HCT116 (cell line): ENCODE data around the gene PLA2G2C. TPM values are rescaled to one million over a fixed set of nuclear protein-coding genes. Genes with fewer than 3 reads are reported as not detected.

Experiments used
- ATAC-seq: fragments of 200-7000 bp; cut with Tn5 transposase; 2 replicates; pipeline ENCODE4 v1.9.1; 2020; ENCODE audit warnings: mild to moderate bottlenecking, moderate library complexity
- BruUV-seq: library from RNA; stranded (reverse); fragments of 400-500 nt; replicated peaks from 2 replicates; lab custom pipeline; 2021; lab: Mats Ljungman, UMichigan
- CTCF ChIA-PET: fragments of 300-600 bp; sonication (Branson Sonifier 250); formaldehyde crosslinking; loops from one replicate; lab custom pipeline; 2021; ENCODE audit warnings: antibody characterized with exemption; lab: Charles Lee
- POLR2A ChIA-PET: fragments of 300-600, 350-600 bp; sonication (Branson Sonifier 250); formaldehyde crosslinking; loops from one replicate; lab custom pipeline; 2021; ENCODE audit warnings: antibody characterized with exemption; lab: Charles Lee
- RAD21 ChIA-PET, 2 experiments: fragments of 300-600 bp; sonication (Branson Sonifier 250); formaldehyde crosslinking; loops; one replicate each; lab custom pipeline; 2023; ENCODE audit warnings: low total read pairs in 2 of 2; ENCODE audit not compliant: uncharacterized antibody in 2 of 2, unreplicated experiment in 2 of 2, low non-redundant PET in 1 of 2; lab: Charles Lee
- DNase-seq: peaks from one replicate; pipeline ENCODE4 v3.0.0-alpha.2; 2010; ENCODE audit warnings: low read depth, low spot score
- H2AFZ ChIP-seq: fragments of 200-600 bp; shearing (Covaris generic), sonication (generic); 2 replicates; pipeline ENCODE4 v1.6.1; 2017; ENCODE audit warnings: low read depth, mixed run types, mixed read lengths, antibody characterized with exemption, low read length; ENCODE audit not compliant: poor library complexity, severe bottlenecking
- H3K27ac ChIP-seq: 2 replicates; pipeline ENCODE4 v1.5.1; 2012; ENCODE audit warnings: low read depth, low read length
- H3K27me3 ChIP-seq: fragments of 200-600 bp; sonication (generic); 2 replicates; pipeline ENCODE4 v1.6.1; 2016; ENCODE audit warnings: mixed run types, low read length, mixed read lengths; ENCODE audit not compliant: insufficient read depth
- H3K36me3 ChIP-seq, 2 experiments: fragments of 200-500 bp in 1 of 2; fragments of 200-600 bp in 1 of 2; sonication (Bioruptor generic) in 1 of 2; sonication (generic) in 1 of 2; 2 replicates each; pipeline versions ENCODE4 v1.5.1 to v1.6.1; 2014 to 2016; ENCODE audit warnings: low read length in 2 of 2, inconsistent platforms in 1 of 2, mixed read lengths in 1 of 2, mixed run types in 1 of 2; ENCODE audit not compliant: insufficient read depth in 2 of 2, control insufficient read depth in 1 of 2
- H3K4me1 ChIP-seq, 2 experiments: fragments of 200-600 bp in 1 of 2; sonication (generic) in 1 of 2; 2 replicates each; pipeline versions ENCODE4 v1.5.1 to v1.6.1; 2012 to 2017; ENCODE audit warnings: low read length in 2 of 2, inconsistent platforms in 1 of 2, mild to moderate bottlenecking in 1 of 2, mixed read lengths in 1 of 2, mixed run types in 1 of 2, moderate library complexity in 1 of 2; ENCODE audit not compliant: insufficient read depth in 2 of 2, control insufficient read depth in 1 of 2
- H3K4me2 ChIP-seq: fragments of 200-600 bp; sonication (generic); 2 replicates; pipeline ENCODE4 v1.6.1; 2017; ENCODE audit warnings: mixed run types, low read length, mixed read lengths
- H3K4me3 ChIP-seq, 2 experiments: fragments of 200-600 bp in 1 of 2; sonication (generic) in 1 of 2; replicated peaks in 1 of 2; 2 replicates each; pipeline ENCODE4 v1.5.1; 2011 to 2016; ENCODE audit warnings: low read length in 2 of 2, control low read depth in 1 of 2, low read depth in 1 of 2, mild to moderate bottlenecking in 1 of 2, mixed read lengths in 1 of 2, mixed run types in 1 of 2
- H3K79me2 ChIP-seq: fragments of 200-600 bp; sonication (generic); 2 replicates; pipeline ENCODE4 v1.6.1; 2017; ENCODE audit warnings: mild to moderate bottlenecking, mixed run types, low read length, moderate library complexity, mixed read lengths; ENCODE audit not compliant: insufficient read depth
- H3K9ac ChIP-seq: fragments of 200-600 bp; sonication (generic); 2 replicates; pipeline ENCODE4 v1.6.1; 2016; ENCODE audit warnings: low read length, mixed read lengths
- H3K9me2 ChIP-seq: fragments of 200-600 bp; sonication (generic), shearing (Covaris generic); 2 replicates; pipeline ENCODE4 v1.6.1; 2017; ENCODE audit warnings: mixed run types, mild to moderate bottlenecking, moderate library complexity; ENCODE audit not compliant: insufficient read depth
- H3K9me3 ChIP-seq, 2 experiments: fragments of 200-500 bp in 1 of 2; fragments of 200-600 bp in 1 of 2; sonication (Bioruptor generic) in 1 of 2; sonication (generic) in 1 of 2; 2 replicates each; pipeline ENCODE4 v1.6.1; 2014 to 2017; ENCODE audit warnings: low read length in 2 of 2, mixed read lengths in 2 of 2, inconsistent platforms in 1 of 2, low read depth in 1 of 2, mild to moderate bottlenecking in 1 of 2, mixed run types in 1 of 2, moderate library complexity in 1 of 2; ENCODE audit not compliant: control insufficient read depth in 1 of 2, insufficient read depth in 1 of 2
- H4K20me1 ChIP-seq: fragments of 200-600 bp; sonication (generic), shearing (Covaris generic); 2 replicates; pipeline ENCODE4 v1.6.1; 2017; ENCODE audit warnings: mixed run types, mild to moderate bottlenecking, moderate library complexity; ENCODE audit not compliant: insufficient read depth
- FOSL1 ChIP-seq: IDR thresholded peaks from 2 replicates; pipeline ENCODE4 v1.6.1; 2012; ENCODE audit warnings: low read depth
- POLR2AphosphoS5 ChIP-seq: IDR thresholded peaks from 2 replicates; pipeline ENCODE4 v1.6.1; 2011; ENCODE audit warnings: mild to moderate bottlenecking, low read depth, low read length, moderate library complexity
- RAD21 ChIP-seq: IDR thresholded peaks from 2 replicates; pipeline ENCODE4 v1.6.1; 2012; ENCODE audit warnings: low read depth, mild to moderate bottlenecking
- SRF ChIP-seq: IDR thresholded peaks from 2 replicates; pipeline ENCODE4 v1.6.1; 2012; ENCODE audit warnings: low read depth
- intact Hi-C: fragments of 100-400 bp; cut with micrococcal nuclease; formaldehyde crosslinking; loops from 2 replicates; pipeline ENCODE4 v1.10.0; 2022
- total RNA-seq: library from RNA; stranded (reverse); gene quantifications from one replicate; pipeline ENCODE4 v1.2.1, GENCODE V29; 2021; ENCODE audit not compliant: unreplicated experiment
- TF ChIP-seq, protein P1 (sequence below): IDR thresholded peaks from 2 replicates; pipeline ENCODE4 v1.6.1; 2012
- TF ChIP-seq, protein P2 (sequence below): IDR thresholded peaks from 2 replicates; pipeline ENCODE4 v1.6.1; 2012
- TF ChIP-seq, protein P3 (sequence below): IDR thresholded peaks from 2 replicates; pipeline ENCODE4 v1.6.1; 2012; ENCODE audit warnings: low read depth

The PLA2G2C gene
- total RNA-seq, 1 experiment from 2014 or later = not detected

DNA sequence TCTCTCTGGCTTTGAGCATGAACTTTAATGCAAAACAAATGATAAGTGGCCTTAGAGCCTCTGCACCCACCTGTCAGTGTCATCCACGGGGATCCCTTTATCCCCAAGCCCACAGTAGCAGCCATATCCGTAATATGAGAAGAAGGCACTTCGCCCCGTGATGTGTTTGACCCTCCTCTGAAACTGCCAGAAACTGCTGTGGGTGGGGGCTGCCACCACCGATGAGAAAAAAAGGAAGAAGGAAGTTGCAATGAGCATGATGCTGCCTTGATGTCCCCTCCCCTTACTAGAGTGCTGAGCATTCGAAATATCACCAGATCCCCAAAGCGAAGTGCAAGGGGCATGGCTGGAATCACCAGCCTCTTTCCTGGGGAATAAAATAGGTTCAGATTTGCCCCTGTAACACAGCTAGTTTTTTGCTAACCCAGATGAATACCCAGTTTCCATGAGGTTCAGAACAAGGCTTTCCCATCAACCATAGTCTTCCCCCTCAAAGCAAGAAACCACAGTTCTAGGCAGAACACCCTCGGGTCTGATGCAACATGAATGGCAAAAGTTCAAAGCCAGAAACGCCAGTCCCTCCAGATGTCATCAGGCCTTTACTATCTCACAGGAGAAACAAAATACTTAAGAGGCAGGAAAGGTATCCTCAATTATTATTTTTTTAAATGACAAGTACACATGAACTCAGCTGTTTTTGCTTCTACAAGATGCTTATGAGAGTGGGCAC lies 11.2 kb downstream of the PLA2G2C start:
- POLR2A ChIA-PET = no interaction called here
- ATAC-seq = no peak

More for the DNA sequence above, 11.2 kb downstream of the PLA2G2C start:
- Histone ChIP-seq H3K79me2 (no peaks in the 10 kb centered on the region), H3K27ac (no peak overlapping the region), H3K4me1 (peaks cover 0 to 10% of the 10 kb centered on the region in 2 experiments; a peak in 2 of 4 replicates), H3K27me3 (no peaks in the 10 kb centered on the region), H3K9me2 (no peaks in the 10 kb centered on the region), H3K4me2 (no peak overlapping the region), H3K36me3 (no peaks in the 10 kb centered on the region), H3K9me3 (no peaks in the 10 kb centered on the region), H4K20me1 (no peaks in the 10 kb centered on the region), H3K9ac (no peak overlapping the region), H3K4me3 (no peak overlapping the region), H2AFZ (no peak overlapping the region)
- CTCF ChIA-PET = no interaction called here
- DNase-seq = no peak
- intact Hi-C loops = no loop called here
- RAD21 ChIA-PET = no interaction called here
- no TSS peak for BruUV-seq
- TF ChIP-seq POLR2AphosphoS5 (no peak), FOSL1 (no peak), SRF (no peak), RAD21 (no peak)
- TF ChIP-seq, protein P1, sequence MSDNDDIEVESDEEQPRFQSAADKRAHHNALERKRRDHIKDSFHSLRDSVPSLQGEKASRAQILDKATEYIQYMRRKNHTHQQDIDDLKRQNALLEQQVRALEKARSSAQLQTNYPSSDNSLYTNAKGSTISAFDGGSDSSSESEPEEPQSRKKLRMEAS = no peak
- TF ChIP-seq, protein P2, sequence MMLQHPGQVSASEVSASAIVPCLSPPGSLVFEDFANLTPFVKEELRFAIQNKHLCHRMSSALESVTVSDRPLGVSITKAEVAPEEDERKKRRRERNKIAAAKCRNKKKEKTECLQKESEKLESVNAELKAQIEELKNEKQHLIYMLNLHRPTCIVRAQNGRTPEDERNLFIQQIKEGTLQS = no peak
- TF ChIP-seq, protein P3, sequence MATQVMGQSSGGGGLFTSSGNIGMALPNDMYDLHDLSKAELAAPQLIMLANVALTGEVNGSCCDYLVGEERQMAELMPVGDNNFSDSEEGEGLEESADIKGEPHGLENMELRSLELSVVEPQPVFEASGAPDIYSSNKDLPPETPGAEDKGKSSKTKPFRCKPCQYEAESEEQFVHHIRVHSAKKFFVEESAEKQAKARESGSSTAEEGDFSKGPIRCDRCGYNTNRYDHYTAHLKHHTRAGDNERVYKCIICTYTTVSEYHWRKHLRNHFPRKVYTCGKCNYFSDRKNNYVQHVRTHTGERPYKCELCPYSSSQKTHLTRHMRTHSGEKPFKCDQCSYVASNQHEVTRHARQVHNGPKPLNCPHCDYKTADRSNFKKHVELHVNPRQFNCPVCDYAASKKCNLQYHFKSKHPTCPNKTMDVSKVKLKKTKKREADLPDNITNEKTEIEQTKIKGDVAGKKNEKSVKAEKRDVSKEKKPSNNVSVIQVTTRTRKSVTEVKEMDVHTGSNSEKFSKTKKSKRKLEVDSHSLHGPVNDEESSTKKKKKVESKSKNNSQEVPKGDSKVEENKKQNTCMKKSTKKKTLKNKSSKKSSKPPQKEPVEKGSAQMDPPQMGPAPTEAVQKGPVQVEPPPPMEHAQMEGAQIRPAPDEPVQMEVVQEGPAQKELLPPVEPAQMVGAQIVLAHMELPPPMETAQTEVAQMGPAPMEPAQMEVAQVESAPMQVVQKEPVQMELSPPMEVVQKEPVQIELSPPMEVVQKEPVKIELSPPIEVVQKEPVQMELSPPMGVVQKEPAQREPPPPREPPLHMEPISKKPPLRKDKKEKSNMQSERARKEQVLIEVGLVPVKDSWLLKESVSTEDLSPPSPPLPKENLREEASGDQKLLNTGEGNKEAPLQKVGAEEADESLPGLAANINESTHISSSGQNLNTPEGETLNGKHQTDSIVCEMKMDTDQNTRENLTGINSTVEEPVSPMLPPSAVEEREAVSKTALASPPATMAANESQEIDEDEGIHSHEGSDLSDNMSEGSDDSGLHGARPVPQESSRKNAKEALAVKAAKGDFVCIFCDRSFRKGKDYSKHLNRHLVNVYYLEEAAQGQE = no peak
